Measurements from ENCODE around the gene FLOT1. TPM values are rescaled to one million over a fixed set of nuclear protein-coding genes. Genes with fewer than 3 reads are reported as not detected.

Gene FLOT1
- total and polyA plus RNA-seq, 9 of the 15 experiments (the other 6 are each of a cell fraction or from before 2014, with no cell fraction given), result 11.7 to 149 (median 118) TPM

GRCh38 chr6:30690403-30691207 lies 51.9 kb downstream of the FLOT1 start, which contains the start of gene NRM (continued):
- TF ChIP-seq FOXA3 (CRISPR knock-in tag; conservative IDR thresholded peaks at IDR 0.05 in 1 of 2, IDR thresholded peaks at IDR 0.05 in 1 of 2) (no peak), ZBTB12 (CRISPR knock-in tag; IDR thresholded peaks at IDR 0.05) (no peak), XRCC5 (IDR thresholded peaks at IDR 0.05; ENCODE audit: low read depth, low read length) (no peak), SFPQ (IDR thresholded peaks at IDR 0.05; ENCODE audit: low read depth, low read length) (no peak), NR1H2 (CRISPR knock-in tag; IDR thresholded peaks at IDR 0.05) (no peak), ZNF133 (CRISPR knock-in tag; IDR thresholded peaks at IDR 0.05) (no peak), ZBTB1 (CRISPR knock-in tag; IDR thresholded peaks at IDR 0.05; ENCODE audit: borderline replicate concordance, low read depth) (no peak), ZNF436 (CRISPR knock-in tag; IDR thresholded peaks at IDR 0.05) (no peak), ZFP1 (CRISPR knock-in tag; IDR thresholded peaks at IDR 0.05) (no peak), JUN (IDR thresholded peaks at IDR 0.05; ENCODE audit: borderline replicate concordance, low read depth, low read length) (no peak; the same call in 1 of the 2 replicates), JUN (CRISPR knock-in tag; IDR thresholded peaks at IDR 0.05; ENCODE audit: borderline replicate concordance) (no peak), SLC30A9 (CRISPR knock-in tag; IDR thresholded peaks at IDR 0.05) (no peak), HOXB6 (CRISPR knock-in tag; IDR thresholded peaks at IDR 0.05; ENCODE audit: borderline replicate concordance) (no peak), BCL6 (CRISPR knock-in tag; IDR thresholded peaks at IDR 0.05) (no peak), ARNT (IDR thresholded peaks at IDR 0.05) (peak in 1 of 2 experiments; percentile 55; a peak in 1 of 4 replicates), HMBOX1 (IDR thresholded peaks at IDR 0.05) (no peak), ZNF395 (CRISPR knock-in tag; IDR thresholded peaks at IDR 0.05) (0 out of 2 replicates have a peak, but pooled peaks have one; percentile 51), NR2F6 (CRISPR knock-in tag; IDR thresholded peaks at IDR 0.05) (no peak), SAP30 (IDR thresholded peaks at IDR 0.05; ENCODE audit: borderline replicate concordance, insufficient read depth, low read depth, low read length, poor library complexity, severe bottlenecking) (peak; percentile 56), HINFP (tag; conservative IDR thresholded peaks at IDR 0.05; ENCODE audit: low read depth) (no peak)
